Brain microvascular endothelial cell (primary cell): Measurements from ENCODE around the gene MAT1A.
"Not testable (repeated sequence)": the region's sequence is repeated elsewhere in the genome, so short reads cannot be mapped to it uniquely, and the experiment has no call there.

ENCODE experiments used
- DNase-seq: peaks from one replicate; pipeline ENCODE4 v3.0.0-alpha.2; 2020
- H3K27ac ChIP-seq: fragments of 250-450 bp; sonication (Bioruptor Pico); 2 replicates; pipeline ENCODE4 v1.5.1; 2020; ENCODE audit warnings: mild to moderate bottlenecking, moderate library complexity
- H3K27me3 ChIP-seq: fragments of 250-450 bp; sonication (Bioruptor Pico); replicated peaks from 2 replicates; pipeline ENCODE4 v1.5.1; 2020; ENCODE audit warnings: mild to moderate bottlenecking
- H3K36me3 ChIP-seq: fragments of 250-450 bp; sonication (Bioruptor Pico); replicated peaks from 2 replicates; pipeline ENCODE4 v1.5.1; 2020; ENCODE audit warnings: mild to moderate bottlenecking
- H3K4me3 ChIP-seq: 2 replicates; pipeline ENCODE4 v1.5.1; 2011; ENCODE audit warnings: low read depth, mild to moderate bottlenecking, control low read depth, low read length, moderate library complexity
- CTCF ChIP-seq: IDR thresholded peaks from 2 replicates; pipeline ENCODE4 v1.5.1; 2011; ENCODE audit warnings: low read depth, mild to moderate bottlenecking, moderate library complexity, low read length, control low read depth, inconsistent platforms; ENCODE audit errors: missing control alignments
- in situ Hi-C: cut with HindIII; loops from 2 replicates; pipeline ENCODE4 v1.10.0; 2017; ENCODE audit warnings: low sequenced_read_pairs, low pct_ligation_motif_present

Gene MAT1A

GRCh38 chr10:80261316-80262030 lies 28.0 kb downstream of the MAT1A start:
- TF ChIP-seq CTCF = peak; percentile 24
- Histone ChIP-seq H3K36me3 (no peaks in the 10 kb centered on the region), H3K27ac (no peak overlapping the region), H3K4me3 (no peak overlapping the region), H3K27me3 (no peaks in the 10 kb centered on the region)
- no peak for DNase-seq
- in situ Hi-C loops = no loop called here

GRCh38 chr10:80260295-80261243 lies 28.9 kb downstream of the MAT1A start:
- peak; percentile 27 for DNase-seq
- Histone ChIP-seq H3K4me3 (no peak overlapping the region), H3K27me3 (no peaks in the 10 kb centered on the region), H3K27ac (no peak overlapping the region), H3K36me3 (no peaks in the 10 kb centered on the region)
- TF ChIP-seq CTCF = peak; percentile 91
- in situ Hi-C loops = no loop called here

- DNase-seq = no peak
- Histone ChIP-seq H3K27me3 (no peaks in the 10 kb centered on the region), H3K4me3 (no peak overlapping the region), H3K27ac (no peak overlapping the region), H3K36me3 (no peaks in the 10 kb centered on the region)
- TF ChIP-seq CTCF = no peak
- in situ Hi-C loops = no loop called here
Observed at GRCh38 chr10:80259405-80259871, 30.0 kb downstream of the MAT1A start.

GRCh38 chr10:80256798-80257197 lies 32.7 kb downstream of the MAT1A start:
- in situ Hi-C loops, H3K4me3 ChIP-seq: not testable (repeated sequence)

GRCh38 chr10:80254726-80255125 lies 34.7 kb downstream of the MAT1A start:
- H3K4me3 ChIP-seq, H3K27me3 ChIP-seq, H3K36me3 ChIP-seq, in situ Hi-C loops, DNase-seq, H3K27ac ChIP-seq: not testable (repeated sequence)

More at GRCh38 chr10:80256798-80257197, 32.7 kb downstream of the MAT1A start:
- H3K27me3 ChIP-seq, H3K27ac ChIP-seq, DNase-seq, H3K36me3 ChIP-seq: not testable (repeated sequence)
- peak; percentile 50 for TF ChIP-seq CTCF

- H3K27me3 ChIP-seq, H3K36me3 ChIP-seq, in situ Hi-C loops, H3K27ac ChIP-seq, DNase-seq, H3K4me3 ChIP-seq: not testable (repeated sequence)
Observed at GRCh38 chr10:80253963-80254271, 35.5 kb downstream of the MAT1A start.
